Right lobe of liver (tissue), 6 donors: ENCODE measurements around the gene SCAANT1. TPM values are rescaled to one million over a fixed set of nuclear protein-coding genes. Genes with fewer than 3 reads are reported as not detected.

Experiments
- ATAC-seq, 4 donors: fragments of 200-7000 bp; cut with Tn5 transposase; one replicate each; pipeline ENCODE4 v1.9.1; 2020; ENCODE audit warnings: mild to moderate bottlenecking in 4 of 4, moderate library complexity in 4 of 4
- DNase-seq, 3 donors: peaks; one replicate each; pipeline ENCODE4 v3.0.0-alpha.2; 2020
- H3K27ac ChIP-seq, 3 donors: fragments of 200-600 bp; one replicate each; pipeline ENCODE4 v1.8.0; 2022
- H3K27me3 ChIP-seq, 2 donors: fragments of 200-600 bp; one replicate each; pipeline ENCODE4 v1.8.0; 2022
- H3K36me3 ChIP-seq, 4 donors: fragments of 200-600 bp; sonication (generic) in 1 of 4; one replicate each; pipeline versions ENCODE4 v1.5.1 to v1.8.0; 2017 to 2022; ENCODE audit warnings: control low read depth in 1 of 4
- H3K4me1 ChIP-seq, 4 donors: fragments of 200-600 bp; sonication (generic) in 1 of 4; one replicate each; pipeline versions ENCODE4 v1.5.1 to v1.8.0; 2017 to 2022; ENCODE audit warnings: control low read depth in 1 of 4
- H3K4me3 ChIP-seq, 3 donors: fragments of 200-600 bp; one replicate each; pipeline ENCODE4 v1.8.0; 2022
- H3K9me3 ChIP-seq, 4 donors: fragments of 200-600 bp; sonication (generic) in 1 of 4; one replicate each; pipeline versions ENCODE4 v1.5.1 to v1.8.0; 2017 to 2022; ENCODE audit warnings: control low read depth in 1 of 4
- POLR2A ChIP-seq: fragments of 450-650 bp; IDR thresholded peaks from one replicate; pipeline ENCODE4 v1.6.1; 2017; ENCODE audit warnings: antibody characterized with exemption, mild to moderate bottlenecking
- WGBS: methylation state at CpG from one replicate; pipeline ENCODE4 v1.1.6; 2018; ENCODE audit warnings: low coverage, low lambda C conversion rate; ENCODE audit not compliant: insufficient coverage; ENCODE audit errors: missing lambda C conversion rate; 5-methylcytosine and 5-hydroxymethylcytosine counted together
- intact Hi-C, 2 donors: fragments of 100-400 bp; cut with DNase I; formaldehyde crosslinking; loops; one replicate each; pipeline versions ENCODE4 v1.11.2 to v1.14.1; 2022
- total RNA-seq, 6 experiments: library from RNA; depleted of rRNA in 2 of 6; stranded (reverse); fragments of >200 nt in 2 of 6; fragmentation: NEBNext Ultra II Directional in 3 of 6; extraction: Animal tissue kit (Norgen Biotek cat#: 25700) in 3 of 6; gene quantifications; one replicate each; pipeline versions ENCODE4 v1.1.0 to v1.2.4, GENCODE V29; 2016 to 2023
- TF ChIP-seq, protein P1 (sequence below), 4 donors: fragments of 200-600 bp in 3 of 4; fragments of 450-650 bp in 1 of 4; IDR thresholded peaks; one replicate each; pipeline versions ENCODE4 v1.5.1 to v1.8.0; 2016 to 2022; ENCODE audit warnings: antibody characterized with exemption in 4 of 4, mild to moderate bottlenecking in 2 of 4
- donor health status: DM: no; HTN: yes; CAD: no.
- donor health status: DM: no; HTN: no; CAD: no.
- donor health status: DM: no; HTN: no; CAD: no.
- donor health status: DM: no; HTN: yes; CAD: no.
- donor health status: DM: no; HTN: yes; CAD: no.

The SCAANT1 gene
- total RNA-seq, 6 experiments from 2014 or later, result not detected

DNA sequence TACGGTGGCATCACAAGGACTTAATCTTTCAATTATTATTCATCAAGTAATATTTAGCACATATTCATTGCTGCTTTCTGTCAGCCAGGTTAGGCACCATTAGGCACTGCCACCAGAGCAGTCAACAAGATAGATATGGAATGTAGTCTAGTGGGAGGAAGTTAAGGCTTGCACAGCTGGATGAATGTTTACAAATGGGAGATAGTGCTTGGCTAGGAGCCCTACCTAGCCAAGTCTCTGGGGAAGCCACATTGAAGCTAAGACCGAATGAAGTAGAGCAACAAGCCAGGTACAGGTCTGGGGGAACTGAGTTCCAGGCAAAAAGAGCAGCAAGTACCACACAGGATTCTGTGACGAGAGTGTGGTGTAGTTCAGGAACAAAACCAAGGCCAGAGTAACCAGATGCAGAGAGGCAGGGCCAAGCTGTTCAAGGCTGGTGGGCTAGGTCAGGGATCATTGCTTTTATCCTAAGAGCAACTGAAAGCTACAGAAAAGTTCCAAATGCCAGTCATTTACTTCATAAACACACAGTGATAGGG, 33.4 kb upstream of the SCAANT1 start:
- no peak for TF ChIP-seq POLR2A
- no peak overlapping the region for H3K4me3 ChIP-seq
- no peak for DNase-seq
- H3K27ac ChIP-seq, result no peak overlapping the region
- H3K27me3 ChIP-seq, result no peaks in the 10 kb centered on the region
- 60% methylated on average over 2 of the region's 3 CpGs for WGBS
- H3K9me3 ChIP-seq, result no peaks in the 10 kb centered on the region
- no peaks in the 10 kb centered on the region for H3K36me3 ChIP-seq
- ATAC-seq, result peak in 3 of 4 donors; percentile 50 to 67 (median 60)
- peaks cover 0 to 6% (median under 1%) of the 10 kb centered on the region in 4 donors for H3K4me1 ChIP-seq
- intact Hi-C loops, result no loop called here

DNA sequence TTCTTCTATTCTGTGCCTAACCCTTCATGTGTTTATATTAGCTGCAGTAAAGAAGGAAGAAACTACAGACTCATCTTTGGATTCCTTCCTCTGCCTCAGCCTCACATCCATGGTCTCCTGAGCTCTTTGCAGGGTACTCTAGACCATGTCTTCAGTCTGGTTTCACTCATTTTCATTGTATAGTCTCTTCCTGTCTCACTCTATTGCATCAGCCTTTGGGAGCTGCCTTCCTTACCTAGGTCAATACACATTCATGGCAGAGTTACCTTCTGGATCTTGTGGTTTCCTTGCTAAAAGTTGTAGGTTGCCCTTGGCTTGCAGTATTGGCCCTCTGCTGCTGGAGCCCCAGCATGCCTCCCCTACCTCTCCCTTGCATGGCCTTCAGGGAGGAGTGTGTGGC, 31.5 kb upstream of the SCAANT1 start:
- intact Hi-C loops, result no loop called here
- TF ChIP-seq, protein P1, sequence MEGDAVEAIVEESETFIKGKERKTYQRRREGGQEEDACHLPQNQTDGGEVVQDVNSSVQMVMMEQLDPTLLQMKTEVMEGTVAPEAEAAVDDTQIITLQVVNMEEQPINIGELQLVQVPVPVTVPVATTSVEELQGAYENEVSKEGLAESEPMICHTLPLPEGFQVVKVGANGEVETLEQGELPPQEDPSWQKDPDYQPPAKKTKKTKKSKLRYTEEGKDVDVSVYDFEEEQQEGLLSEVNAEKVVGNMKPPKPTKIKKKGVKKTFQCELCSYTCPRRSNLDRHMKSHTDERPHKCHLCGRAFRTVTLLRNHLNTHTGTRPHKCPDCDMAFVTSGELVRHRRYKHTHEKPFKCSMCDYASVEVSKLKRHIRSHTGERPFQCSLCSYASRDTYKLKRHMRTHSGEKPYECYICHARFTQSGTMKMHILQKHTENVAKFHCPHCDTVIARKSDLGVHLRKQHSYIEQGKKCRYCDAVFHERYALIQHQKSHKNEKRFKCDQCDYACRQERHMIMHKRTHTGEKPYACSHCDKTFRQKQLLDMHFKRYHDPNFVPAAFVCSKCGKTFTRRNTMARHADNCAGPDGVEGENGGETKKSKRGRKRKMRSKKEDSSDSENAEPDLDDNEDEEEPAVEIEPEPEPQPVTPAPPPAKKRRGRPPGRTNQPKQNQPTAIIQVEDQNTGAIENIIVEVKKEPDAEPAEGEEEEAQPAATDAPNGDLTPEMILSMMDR (IDR thresholded peaks at IDR 0.05), result no peak
- TF ChIP-seq POLR2A, result no peak
- DNase-seq, result no peak
- Histone ChIP-seq H3K27ac (no peak overlapping the region), H3K4me1 (peaks cover 0 to 6% (median 0%) of the 10 kb centered on the region in 4 donors), H3K27me3 (no peaks in the 10 kb centered on the region), H3K9me3 (no peaks in the 10 kb centered on the region), H3K4me3 (no peak overlapping the region), H3K36me3 (no peaks in the 10 kb centered on the region)
- no peak for ATAC-seq

DNA sequence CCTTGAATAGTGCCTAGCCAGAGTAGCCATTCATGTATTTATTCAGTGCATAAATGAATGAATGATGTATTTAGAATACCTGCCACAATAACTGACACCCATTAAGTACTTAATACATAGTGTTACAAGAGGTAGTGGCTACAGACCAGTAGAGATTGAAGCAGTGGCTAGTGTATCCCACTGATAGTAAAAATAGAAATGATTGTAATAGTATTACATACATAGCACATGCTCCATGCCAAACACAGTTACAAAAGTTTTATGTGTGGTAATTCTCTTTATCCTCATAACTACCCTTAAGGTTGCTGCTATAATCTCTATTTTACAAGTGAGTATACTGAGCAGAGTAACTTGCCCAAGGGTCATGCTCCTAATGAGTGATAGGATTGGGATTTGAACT, 30.3 kb upstream of the SCAANT1 start:
- H3K36me3 ChIP-seq, result no peaks in the 10 kb centered on the region
- no peak for DNase-seq
- H3K4me3 ChIP-seq, result no peak overlapping the region
- no peaks in the 10 kb centered on the region for H3K27me3 ChIP-seq
- no peak overlapping the region for H3K27ac ChIP-seq
- no peak for TF ChIP-seq POLR2A
- TF ChIP-seq, protein P1 (IDR thresholded peaks at IDR 0.05), result no peak
- intact Hi-C loops, result no loop called here
- ATAC-seq, result no peak
- H3K4me1 ChIP-seq, result peaks cover 0 to 10% (median 3%) of the 10 kb centered on the region in 4 donors
- H3K9me3 ChIP-seq, result no peaks in the 10 kb centered on the region

DNA sequence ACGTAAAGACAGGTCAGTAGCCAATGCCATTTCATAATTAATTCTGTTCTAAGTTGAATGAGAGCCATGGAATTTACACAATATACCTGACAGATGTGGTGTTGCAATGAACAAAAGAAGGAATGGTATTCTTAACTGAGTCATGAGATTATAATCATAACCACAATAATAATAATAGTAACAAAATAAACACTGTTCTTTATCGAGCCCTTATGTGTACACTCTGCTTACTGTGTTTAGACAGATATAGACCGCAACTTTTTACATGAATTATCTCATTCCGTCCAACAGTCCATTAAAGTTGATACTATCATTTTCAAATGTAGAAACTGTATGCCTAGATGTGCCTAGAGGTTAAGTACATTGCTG, 28.2 kb upstream of the SCAANT1 start:
- intact Hi-C loops, result no loop called here
- Histone ChIP-seq H3K27ac (no peak overlapping the region), H3K27me3 (no peaks in the 10 kb centered on the region), H3K4me1 (peaks cover 0 to 21% (median 2%) of the 10 kb centered on the region in 4 donors), H3K36me3 (no peaks in the 10 kb centered on the region), H3K4me3 (no peak overlapping the region), H3K9me3 (no peaks in the 10 kb centered on the region)
- no peak for ATAC-seq
- 84% methylated on average over 4 of the region's 4 CpGs for WGBS
- TF ChIP-seq, protein P1 (IDR thresholded peaks at IDR 0.05), result no peak
- no peak for TF ChIP-seq POLR2A
- DNase-seq, result no peak

DNA sequence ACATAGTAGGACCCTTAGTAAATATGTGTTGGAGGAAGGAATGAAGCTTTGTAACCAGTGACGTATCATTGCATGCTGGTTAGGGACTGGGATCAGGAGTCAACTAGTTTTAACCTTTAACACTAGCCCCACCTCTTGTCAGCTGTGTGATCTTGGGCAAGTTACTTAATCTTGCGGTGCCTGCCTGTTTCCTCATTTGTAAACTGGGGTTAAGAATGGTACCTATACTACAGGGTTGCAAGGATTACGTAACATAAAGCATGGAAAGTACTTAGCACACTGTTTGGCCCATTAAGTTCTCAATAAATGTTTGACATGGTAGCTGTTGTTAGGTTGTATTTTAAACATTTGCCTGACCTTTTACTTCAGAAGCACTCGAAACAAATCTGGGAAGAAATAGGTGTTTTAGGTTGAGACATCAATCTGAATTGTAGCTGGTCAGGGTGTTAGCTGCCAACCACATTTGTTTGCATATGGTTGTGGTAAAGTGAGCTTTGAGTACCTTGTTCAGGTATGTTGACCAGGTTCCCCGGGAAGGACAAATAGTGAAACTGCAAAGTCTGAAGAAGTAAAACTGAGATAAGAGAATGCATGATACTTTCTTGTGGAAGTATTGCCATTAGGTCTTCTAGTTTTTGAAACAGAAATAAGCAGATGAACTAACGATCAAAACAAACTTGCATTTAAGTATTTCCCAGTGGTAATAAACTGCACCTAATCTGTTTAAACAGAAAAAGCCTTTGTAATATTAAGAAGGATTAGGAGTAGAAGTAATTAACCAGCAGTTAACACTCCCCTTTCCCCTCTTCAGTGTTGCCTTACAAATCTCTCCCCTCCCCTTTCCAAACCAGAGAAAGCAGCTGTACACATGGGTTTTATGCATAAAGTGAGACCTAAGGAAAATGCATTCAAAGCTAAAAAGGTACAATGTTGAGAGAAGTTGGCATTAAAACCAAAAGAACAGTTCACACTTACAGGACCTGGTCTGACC, 25.8 kb upstream of the SCAANT1 start:
- Histone ChIP-seq H3K27me3 (no peaks in the 10 kb centered on the region), H3K4me1 (peaks cover 0 to 24% (median 0%) of the 10 kb centered on the region in 4 donors), H3K4me3 (no peak overlapping the region), H3K9me3 (no peaks in the 10 kb centered on the region), H3K27ac (peak overlapping the region in 1 of 3 donors; percentile 11), H3K36me3 (no peaks in the 10 kb centered on the region)
- TF ChIP-seq, protein P1 (IDR thresholded peaks at IDR 0.05), result no peak
- TF ChIP-seq POLR2A, result no peak
- ATAC-seq, result peak; percentile 69 to 84 (median 76)
- DNase-seq, result no peak
- intact Hi-C loops, result no loop called here
- 20% methylated on average over 6 of the region's 6 CpGs for WGBS
